Kidney capillary endothelial cell (primary cell): Measurements from ENCODE around the gene ZNF444.
"Not testable (repeated sequence)": the region's sequence is repeated elsewhere in the genome, so short reads cannot be mapped to it uniquely, and the experiment has no call there.

Experiments
- DNase-seq: peaks from one replicate; pipeline ENCODE4 v3.0.0-alpha.2; 2018; ENCODE audit warnings: low spot score

The ZNF444 gene

GRCh38 chr19:56140583-56141416 is at the start of gene ZNF444:
Gene ZNF444, plus strand, starts transcription at chr19:56141287. Its CDS starts 5,625 bp downstream, at chr19:56146912.
- DNase-seq = peak; percentile 95

- DNase-seq = no peak
Observed at GRCh38 chr19:56091751-56092546, 49.1 kb upstream of the ZNF444 start.

GRCh38 chr19:56092685-56093631 is 48.1 kb upstream of the ZNF444 start:
- no peak for DNase-seq

DNA sequence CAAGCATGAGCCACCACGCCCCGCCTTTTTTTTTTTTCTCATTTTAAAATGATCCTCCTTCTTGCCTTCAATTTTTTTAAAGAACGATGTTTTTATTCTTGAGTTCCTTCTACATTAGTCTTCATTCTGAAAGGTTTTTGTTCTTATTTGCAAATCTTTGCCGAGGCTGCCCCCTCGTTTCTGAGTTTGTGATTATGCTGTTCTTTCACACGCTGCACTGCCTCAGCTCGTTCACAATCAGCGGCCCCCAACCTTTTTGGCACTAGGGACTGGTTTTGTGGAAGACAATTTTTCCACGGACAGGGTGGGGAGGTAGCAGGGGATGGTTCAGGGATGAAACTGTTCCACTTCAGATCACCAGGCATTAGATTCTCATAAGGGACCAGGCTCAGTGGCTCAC is 46.6 kb upstream of the ZNF444 start:
- no peak for DNase-seq

DNA sequence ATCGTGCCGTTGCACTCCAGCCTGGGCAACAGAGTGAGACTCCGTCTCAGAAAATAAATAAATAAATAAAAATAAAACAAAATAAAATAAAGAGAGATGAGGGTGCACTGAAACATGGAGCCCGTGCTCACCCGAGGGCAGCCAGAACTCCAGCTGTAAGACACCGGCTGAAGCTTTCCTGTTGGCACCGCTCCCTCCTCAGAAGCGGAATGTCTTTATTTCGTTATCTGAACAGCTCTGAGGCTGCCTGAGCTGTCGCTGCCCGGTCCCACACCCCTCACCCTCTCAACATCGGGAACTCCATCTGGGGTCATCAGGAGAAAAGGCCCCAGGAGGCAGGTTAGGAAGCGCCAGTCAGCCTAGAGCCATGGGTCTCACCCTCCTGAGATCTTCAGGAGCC is 44.4 kb upstream of the ZNF444 start:
- DNase-seq = no peak

DNA sequence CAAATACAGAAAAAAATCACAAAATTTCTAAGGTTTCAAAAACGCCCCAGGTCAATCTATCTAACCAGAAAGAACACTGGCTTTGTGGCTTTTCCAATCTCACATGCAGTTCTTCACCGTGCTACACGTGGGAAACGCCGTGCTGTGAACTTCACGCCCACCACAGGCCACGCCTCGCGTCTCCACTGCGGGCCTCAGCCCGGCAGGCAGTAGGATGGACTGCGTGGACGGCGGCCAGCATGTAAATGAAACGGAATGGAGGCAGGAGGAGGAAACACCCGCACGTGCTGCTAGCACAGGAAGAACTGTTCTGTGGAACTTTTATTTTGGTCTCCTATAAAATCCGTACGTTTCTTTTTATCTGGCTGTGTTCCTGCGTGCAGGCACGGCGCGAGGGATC is 43.8 kb upstream of the ZNF444 start:
- DNase-seq = no peak

DNA sequence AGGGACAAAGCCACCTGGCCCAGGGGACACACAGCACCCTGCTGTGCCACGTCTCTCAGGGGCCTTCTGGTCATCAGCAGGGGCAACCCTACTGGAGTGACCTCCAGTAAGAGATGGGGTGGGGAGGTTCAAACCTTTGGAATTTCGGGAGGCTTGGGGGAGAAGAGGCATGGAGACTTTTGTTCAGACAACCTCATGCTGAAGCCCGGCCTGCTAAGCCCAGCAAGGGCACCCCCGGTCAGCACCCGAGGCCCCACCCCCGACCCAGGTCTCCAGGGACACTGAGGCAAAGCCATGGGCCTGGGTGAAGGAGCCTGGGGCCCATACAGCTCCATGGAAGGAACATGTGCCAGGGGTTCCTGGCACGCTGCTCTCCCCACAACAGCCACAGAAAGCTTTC is 43.3 kb upstream of the ZNF444 start:
- DNase-seq = no peak

DNA sequence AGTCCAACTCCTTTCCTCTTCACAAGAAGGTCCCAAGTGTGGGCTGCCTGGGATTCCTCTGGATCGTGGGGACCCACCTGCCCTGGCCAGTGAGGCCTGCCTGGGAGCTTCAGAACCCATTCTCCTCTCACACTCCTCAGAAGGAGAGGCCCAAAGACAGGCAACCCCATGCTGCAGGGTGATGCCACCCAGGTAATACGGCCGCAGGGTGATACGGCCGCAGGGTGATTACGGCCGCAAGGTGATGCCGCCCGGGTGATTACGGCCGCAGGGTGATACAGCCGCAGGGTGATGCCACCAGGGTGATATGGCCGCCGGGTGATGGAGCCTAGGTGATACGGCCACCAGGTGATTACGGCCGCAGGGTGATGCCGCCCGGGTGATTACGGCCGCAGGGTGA is 42.9 kb upstream of the ZNF444 start:
- not testable (repeated sequence) for DNase-seq

DNA sequence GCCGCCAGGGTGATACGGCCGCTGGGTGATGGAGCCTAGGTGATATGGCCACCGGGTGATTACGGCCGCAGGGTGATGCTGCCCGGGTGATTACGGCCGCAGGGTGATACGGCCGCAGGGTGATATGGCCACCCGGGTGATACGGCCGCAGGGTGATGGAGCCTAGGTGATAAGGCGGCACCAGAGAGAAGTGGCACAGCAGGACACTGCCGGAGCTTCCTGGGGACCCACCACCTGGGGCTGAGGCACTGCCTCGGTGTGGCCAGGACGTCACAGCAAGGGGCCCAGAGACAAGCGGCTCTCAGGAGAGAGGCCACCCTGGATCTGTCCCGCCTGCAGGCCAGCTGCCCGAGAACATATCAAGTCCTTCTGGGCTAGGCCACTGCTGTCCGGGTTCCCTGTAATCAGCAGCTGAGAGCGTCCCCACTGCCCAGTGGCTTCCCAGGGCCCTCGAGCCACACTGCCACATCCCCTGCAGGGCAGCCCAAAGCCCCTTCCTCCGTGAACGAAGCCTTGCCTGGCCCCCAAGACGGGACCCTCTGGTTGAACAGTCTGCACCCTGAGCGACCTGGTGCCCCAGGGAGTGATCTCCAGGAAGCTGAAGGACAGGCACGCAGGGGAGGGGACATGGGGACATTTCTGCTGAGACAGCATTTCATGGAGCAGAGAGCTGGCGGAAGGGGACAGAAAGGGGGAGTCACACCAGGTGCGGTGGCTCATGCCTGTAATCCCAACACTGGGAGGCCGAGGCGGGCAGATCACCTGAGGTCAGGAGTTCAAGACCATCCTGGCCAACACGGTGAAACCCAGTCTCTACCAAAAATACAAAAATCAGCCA is 42.1 kb upstream of the ZNF444 start:
- DNase-seq = no peak

GRCh38 chr19:56099638-56100539 is 41.2 kb upstream of the ZNF444 start:
- no peak for DNase-seq

- no peak for DNase-seq
Observed at GRCh38 chr19:56101095-56101494, 40.0 kb upstream of the ZNF444 start.

- DNase-seq = no peak
Observed at GRCh38 chr19:56101746-56102535, 39.1 kb upstream of the ZNF444 start.

DNA sequence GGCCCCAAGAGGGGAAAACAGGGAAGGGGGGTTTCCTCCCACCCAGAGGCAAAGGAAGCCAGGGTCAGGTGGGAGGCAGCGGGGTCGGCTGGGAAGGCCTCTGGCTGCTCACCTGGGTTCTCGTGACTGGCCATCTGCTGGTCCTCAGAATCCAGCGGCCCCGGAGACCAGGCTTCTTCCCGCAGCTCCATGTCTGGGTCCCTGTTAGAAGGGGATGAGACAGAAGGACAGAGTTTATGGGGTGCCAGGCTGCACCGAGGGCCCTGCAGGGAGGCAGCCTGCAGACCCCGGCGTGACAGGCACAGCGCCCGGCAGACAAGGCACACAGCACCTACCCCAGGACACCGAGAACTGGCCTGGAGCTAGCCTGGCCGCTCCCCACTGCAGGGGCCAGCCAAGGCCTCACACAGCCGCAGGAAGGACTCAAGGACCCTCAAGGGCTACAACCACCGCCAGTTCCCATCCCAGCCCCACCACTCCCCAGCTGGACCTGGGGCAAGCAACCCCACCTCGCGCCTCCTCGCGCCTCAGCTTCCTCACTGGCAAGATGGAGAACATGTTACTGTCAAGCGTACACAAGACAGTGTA is 38.0 kb upstream of the ZNF444 start:
- no peak for DNase-seq

DNA sequence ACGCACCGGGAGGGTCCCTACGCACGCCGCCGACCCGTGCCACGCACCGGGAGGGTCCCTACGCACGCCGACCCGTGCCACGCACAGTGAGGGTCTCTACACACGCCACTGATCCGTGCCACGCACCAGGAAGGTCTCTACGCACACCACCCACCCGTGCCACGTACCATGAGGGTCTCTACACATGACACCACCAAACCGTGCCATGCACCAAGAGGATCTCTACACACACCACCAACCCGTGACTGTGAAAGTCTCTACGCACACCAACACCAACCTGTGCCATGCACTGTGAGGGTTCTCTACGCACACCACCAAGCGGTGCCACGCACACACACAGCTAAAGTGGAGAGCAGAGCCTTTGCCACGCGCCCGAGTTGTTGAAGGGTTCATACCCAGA is 36.7 kb upstream of the ZNF444 start:
- no peak for DNase-seq

DNA sequence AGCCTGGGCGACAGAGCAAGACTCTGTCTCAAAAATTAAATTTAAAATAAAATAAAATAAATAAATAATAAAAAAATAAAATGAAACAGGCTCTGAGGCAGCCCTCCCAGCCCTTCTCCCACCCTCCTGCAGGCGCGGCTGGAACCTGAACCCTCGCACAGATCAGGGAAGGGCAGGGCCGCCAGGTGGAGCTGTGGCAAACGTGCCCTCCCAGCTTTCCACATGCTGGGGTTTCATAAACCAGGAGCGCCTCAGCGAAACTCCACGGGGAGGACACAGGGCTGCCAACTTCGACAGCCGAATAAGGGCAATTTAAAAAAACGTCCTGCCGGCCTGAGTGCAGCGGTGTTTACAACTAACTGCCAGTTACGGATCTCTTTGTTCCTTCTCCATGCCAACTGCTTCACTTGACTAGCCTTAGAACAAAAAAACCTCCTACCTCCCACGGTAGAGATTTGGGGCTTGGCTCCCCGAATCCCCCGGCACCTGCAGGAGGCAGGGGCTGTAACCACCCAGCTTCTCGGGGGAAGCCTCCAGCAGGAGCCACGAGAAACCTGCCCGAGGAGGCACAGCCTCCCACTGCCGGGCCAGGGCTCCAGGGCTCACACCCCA is 35.9 kb upstream of the ZNF444 start:
- no peak for DNase-seq

GRCh38 chr19:56105831-56106396 is 35.2 kb upstream of the ZNF444 start:
- DNase-seq = not testable (repeated sequence)

GRCh38 chr19:56106397-56106849 is 34.7 kb upstream of the ZNF444 start:
- DNase-seq = no peak

- no peak for DNase-seq
Observed at GRCh38 chr19:56106993-56107392, 34.1 kb upstream of the ZNF444 start.
